HAP-1 (cell line): ENCODE results near the gene EDEM1.
"Not testable (repeated sequence)": the region's sequence is repeated elsewhere in the genome, so short reads cannot be mapped to it uniquely, and the experiment has no call there.

Source experiments
- DNase-seq, 2 experiments: peaks; one replicate each; pipeline ENCODE4 v3.0.0-alpha.2; 2016 to 2020; ENCODE audit warnings: low spot score in 2 of 2
- H3K27me3 ChIP-seq: fragments of 250-450 bp; sonication (Bioruptor Pico); 2 replicates; pipeline ENCODE4 v1.5.1; 2020; ENCODE audit warnings: low read depth, mild to moderate bottlenecking, moderate library complexity
- H3K36me3 ChIP-seq: fragments of 250-450 bp; sonication (Bioruptor Pico); replicated peaks from 2 replicates; pipeline ENCODE4 v1.5.1; 2020; ENCODE audit warnings: mild to moderate bottlenecking
- H3K4me1 ChIP-seq: fragments of 250-450 bp; sonication (Bioruptor Pico); 2 replicates; pipeline ENCODE4 v1.5.1; 2020; ENCODE audit warnings: mild to moderate bottlenecking
- H3K4me3 ChIP-seq: fragments of 250-450 bp; sonication (Bioruptor Pico); 2 replicates; pipeline ENCODE4 v1.5.1; 2020; ENCODE audit warnings: mild to moderate bottlenecking, moderate library complexity
- H3K9me3 ChIP-seq: fragments of 250-450 bp; sonication (Bioruptor Pico); 2 replicates; pipeline ENCODE4 v1.5.1; 2020; ENCODE audit warnings: mild to moderate bottlenecking, moderate library complexity
- in situ Hi-C: fragments of 300-500 bp; cut with MboI; formaldehyde crosslinking; loops from 3 replicates; pipeline ENCODE4 v1.14.3; 2020; ENCODE audit warnings: low sequenced_read_pairs, inconsistent platforms, mixed read lengths

EDEM1 gene

DNA sequence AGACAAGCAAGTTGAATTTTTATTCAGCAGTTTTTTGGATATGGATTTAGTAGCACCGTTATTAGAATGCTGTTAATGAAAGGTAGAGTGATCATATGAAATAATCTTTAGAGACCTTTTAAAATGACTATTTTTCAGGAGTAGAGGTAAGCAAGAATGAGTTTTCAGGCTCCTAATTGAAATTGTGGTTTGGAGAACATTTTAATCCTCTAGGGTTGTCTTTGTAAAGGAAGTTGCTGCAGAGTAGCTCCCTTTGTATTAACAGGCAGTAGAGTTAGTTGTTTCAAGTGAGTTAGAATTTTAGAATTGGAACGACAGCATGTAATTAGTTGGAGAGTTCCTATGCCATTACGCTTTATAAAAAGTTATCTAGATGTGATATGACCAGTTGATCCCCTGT lies 27.2 kb upstream of the EDEM1 start:
- Histone ChIP-seq H3K4me3 (no peak overlapping the region), H3K4me1 (peaks cover 30% of the 10 kb centered on the region), H3K9me3 (no peaks in the 10 kb centered on the region), H3K27me3 (no peaks in the 10 kb centered on the region), H3K36me3 (no peaks in the 10 kb centered on the region)
- DNase-seq, result peak in 1 of 2 experiments; percentile 73
- in situ Hi-C loops, result no loop called here

DNA sequence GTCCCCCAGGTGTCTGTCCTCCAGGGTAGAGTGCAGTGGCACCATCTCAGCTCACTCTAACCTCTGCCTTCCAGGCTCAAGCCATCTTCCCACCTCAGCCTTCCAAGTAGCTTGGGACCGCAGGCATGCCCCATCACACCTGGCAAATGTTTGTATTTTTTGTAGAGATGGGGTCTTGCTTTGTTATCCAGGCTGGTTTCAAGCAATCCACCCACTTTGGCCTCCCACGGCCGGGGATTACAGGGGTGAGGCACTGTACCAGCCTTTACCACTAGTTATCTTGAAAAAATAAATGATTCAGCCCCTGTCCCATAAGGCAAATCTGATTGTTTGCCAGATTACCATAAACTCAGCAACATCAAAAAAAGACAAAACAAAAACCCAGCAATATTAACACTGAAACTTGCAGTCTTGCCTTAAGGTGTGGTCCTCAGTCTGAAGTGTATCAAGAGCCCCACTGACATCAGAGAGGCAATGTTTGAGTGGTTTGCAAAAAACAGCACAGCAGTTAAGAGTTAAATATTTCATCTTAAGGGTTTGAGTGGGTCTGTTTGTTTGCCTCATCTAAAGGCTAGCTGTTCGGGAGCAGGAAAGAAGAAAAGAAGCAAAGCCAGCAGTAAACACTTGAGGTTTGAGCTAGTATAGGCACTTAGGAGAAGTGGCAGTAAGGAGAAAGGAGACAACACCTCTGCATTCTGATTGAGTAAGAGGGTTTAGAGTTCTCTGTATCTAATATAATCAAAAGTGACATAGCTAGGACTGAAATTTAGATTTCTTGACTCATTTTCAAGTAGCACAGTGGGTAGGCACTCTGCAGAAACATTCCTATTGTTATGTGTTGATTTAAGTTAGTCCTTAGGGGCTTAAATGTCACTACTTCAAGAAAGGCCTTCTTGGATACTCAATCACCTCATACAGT lies 26.3 kb upstream of the EDEM1 start:
- H3K27me3 ChIP-seq, result no peaks in the 10 kb centered on the region
- H3K4me3 ChIP-seq, result no peak overlapping the region
- H3K9me3 ChIP-seq, result no peaks in the 10 kb centered on the region
- peak; percentile 23 to 66 for DNase-seq
- peaks cover 37% of the 10 kb centered on the region for H3K4me1 ChIP-seq
- H3K36me3 ChIP-seq, result no peaks in the 10 kb centered on the region
- in situ Hi-C loops, result no loop called here

DNA sequence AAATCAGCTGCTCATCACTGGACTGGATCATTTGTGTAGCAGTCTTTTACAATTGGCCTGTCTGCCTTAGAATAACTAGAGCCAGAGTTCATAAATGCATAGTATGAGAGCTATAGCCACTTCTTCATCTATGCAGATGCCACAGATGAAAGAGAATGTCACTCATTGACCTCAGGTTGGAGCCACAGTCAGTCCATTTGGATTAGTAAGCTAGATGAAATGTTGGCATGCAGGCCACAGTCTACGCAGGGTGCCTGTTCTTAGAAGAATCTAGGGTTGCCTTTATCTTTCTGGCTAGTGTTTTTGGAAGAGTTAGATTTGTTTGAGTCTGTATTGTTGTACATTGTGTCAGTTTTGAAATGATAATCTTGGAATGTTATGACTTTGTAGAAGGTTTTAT lies 25.4 kb upstream of the EDEM1 start:
- Histone ChIP-seq H3K9me3 (no peaks in the 10 kb centered on the region), H3K27me3 (no peaks in the 10 kb centered on the region), H3K36me3 (no peaks in the 10 kb centered on the region), H3K4me3 (no peak overlapping the region), H3K4me1 (peaks cover 45% of the 10 kb centered on the region)
- DNase-seq, result no peak
- in situ Hi-C loops, result no loop called here

DNA sequence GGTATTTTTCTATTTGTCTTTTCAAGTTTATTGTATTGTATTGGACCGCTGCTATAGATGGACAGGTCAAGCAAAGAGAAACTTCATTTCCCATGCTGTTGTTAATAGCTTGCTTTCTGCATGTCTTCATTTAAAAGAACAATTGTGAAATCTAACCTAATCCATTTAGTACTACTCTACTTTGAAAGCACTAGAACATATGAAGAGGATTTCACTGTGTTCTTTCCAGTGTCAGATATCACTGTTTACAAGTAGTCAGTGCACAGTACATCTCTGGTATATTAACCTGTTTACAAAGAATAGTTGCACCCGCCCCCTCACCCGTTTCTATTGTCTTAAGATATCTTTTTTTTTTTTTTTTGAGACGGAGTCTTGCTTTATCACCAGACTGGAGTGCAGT lies 21.8 kb upstream of the EDEM1 start:
- no peaks in the 10 kb centered on the region for H3K36me3 ChIP-seq
- H3K27me3 ChIP-seq, result no peaks in the 10 kb centered on the region
- in situ Hi-C loops, result no loop called here
- no peaks in the 10 kb centered on the region for H3K9me3 ChIP-seq
- peak in 1 of 2 experiments; percentile 34 for DNase-seq
- H3K4me1 ChIP-seq, result peaks cover 34% of the 10 kb centered on the region
- no peak overlapping the region for H3K4me3 ChIP-seq

DNA sequence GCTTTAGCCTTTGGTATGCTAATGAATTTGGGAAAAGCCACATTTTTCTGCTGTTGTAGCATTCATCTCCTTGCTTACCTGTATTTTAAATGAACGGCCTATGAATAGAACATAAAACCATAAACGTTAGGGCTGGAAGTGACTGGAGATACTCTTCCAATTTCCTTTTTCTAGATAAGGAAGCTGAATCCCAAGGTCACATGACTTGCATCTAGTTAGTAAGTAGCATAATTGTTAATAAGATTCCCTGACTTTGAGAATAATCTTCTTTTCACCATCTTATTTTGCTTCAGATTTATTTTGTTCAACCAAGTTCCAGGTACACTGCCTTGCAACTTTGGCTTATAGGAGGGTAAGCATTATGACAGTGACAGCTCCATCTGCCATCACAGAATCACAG lies 20.7 kb upstream of the EDEM1 start:
- H3K27me3 ChIP-seq, result no peaks in the 10 kb centered on the region
- no peaks in the 10 kb centered on the region for H3K9me3 ChIP-seq
- H3K4me3 ChIP-seq, result no peak overlapping the region
- H3K36me3 ChIP-seq, result no peaks in the 10 kb centered on the region; the same call in 1 of the 2 replicates
- no peak for DNase-seq
- peaks cover 24% of the 10 kb centered on the region for H3K4me1 ChIP-seq
- in situ Hi-C loops, result no loop called here

DNA sequence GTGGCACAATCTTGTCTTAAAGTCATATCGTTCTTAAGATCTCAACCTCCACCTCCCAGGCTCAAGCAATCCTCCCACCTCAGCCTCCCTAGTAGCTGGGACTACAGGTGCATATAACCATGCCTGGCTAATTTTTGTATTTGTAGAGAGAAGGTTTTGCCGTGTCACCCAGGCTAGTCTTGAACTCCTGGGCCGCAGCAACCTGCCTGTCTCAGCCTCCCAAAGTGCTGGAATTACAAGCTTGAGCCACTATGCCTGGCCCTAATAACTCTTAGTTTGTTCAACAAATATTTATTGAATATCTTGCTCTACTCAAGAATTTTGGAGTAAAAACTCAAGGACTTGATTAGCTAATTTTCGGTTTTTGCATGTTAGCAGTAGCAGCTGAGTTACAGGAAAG lies 19.4 kb upstream of the EDEM1 start:
- no peak overlapping the region for H3K4me3 ChIP-seq
- no peaks in the 10 kb centered on the region for H3K27me3 ChIP-seq
- in situ Hi-C loops, result no loop called here
- peaks cover 7% of the 10 kb centered on the region for H3K36me3 ChIP-seq
- no peaks in the 10 kb centered on the region for H3K9me3 ChIP-seq
- no peak for DNase-seq
- H3K4me1 ChIP-seq, result peaks cover 20% of the 10 kb centered on the region

DNA sequence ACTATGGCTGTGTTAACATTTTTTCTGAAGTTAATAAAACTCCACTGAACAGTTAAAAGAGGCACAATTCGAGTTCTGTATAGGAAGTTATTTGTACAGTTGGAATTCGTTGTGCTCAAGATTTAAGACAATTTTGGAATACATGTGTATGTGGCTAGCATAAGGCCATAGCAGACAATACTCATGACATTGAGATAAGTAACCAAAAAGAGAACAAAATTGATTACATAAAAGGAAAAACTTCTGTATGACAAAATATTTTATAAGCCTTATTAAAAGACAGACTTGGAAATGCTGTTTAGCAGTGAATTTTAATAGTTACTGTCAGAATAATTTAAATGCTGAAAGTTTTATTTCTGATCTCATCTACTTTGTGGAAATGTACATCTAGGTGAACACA lies 17.7 kb upstream of the EDEM1 start:
- DNase-seq, result no peak
- in situ Hi-C loops, result no loop called here
- H3K36me3 ChIP-seq, result peaks cover 17% of the 10 kb centered on the region
- H3K4me1 ChIP-seq, result peaks cover 20% of the 10 kb centered on the region
- H3K9me3 ChIP-seq, result no peaks in the 10 kb centered on the region
- no peak overlapping the region for H3K4me3 ChIP-seq
- H3K27me3 ChIP-seq, result no peaks in the 10 kb centered on the region

DNA sequence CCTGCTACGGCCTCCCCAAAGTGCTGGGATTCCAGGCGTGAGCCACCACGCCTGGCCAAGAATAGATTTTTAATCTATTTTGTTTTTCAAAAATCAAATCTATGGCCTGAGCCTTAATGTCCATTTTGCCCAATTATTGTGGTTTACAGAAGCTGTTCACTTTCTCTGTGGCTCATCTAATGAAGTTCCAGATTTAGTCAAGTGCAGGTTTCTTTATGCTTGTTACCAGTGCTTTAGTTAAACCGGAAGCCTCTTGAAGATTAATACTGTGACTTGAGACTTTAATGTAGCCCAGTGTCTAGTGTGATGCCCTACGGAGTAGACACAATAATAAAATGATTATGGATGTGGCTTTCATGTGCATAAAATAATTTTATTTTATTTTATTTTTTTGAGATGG lies 16.5 kb upstream of the EDEM1 start:
- DNase-seq, result no peak
- no peak overlapping the region for H3K4me3 ChIP-seq
- no peaks in the 10 kb centered on the region for H3K27me3 ChIP-seq
- H3K4me1 ChIP-seq, result peaks cover 8% of the 10 kb centered on the region
- peaks cover 23% of the 10 kb centered on the region for H3K36me3 ChIP-seq
- no peaks in the 10 kb centered on the region for H3K9me3 ChIP-seq
- in situ Hi-C loops, result no loop called here

DNA sequence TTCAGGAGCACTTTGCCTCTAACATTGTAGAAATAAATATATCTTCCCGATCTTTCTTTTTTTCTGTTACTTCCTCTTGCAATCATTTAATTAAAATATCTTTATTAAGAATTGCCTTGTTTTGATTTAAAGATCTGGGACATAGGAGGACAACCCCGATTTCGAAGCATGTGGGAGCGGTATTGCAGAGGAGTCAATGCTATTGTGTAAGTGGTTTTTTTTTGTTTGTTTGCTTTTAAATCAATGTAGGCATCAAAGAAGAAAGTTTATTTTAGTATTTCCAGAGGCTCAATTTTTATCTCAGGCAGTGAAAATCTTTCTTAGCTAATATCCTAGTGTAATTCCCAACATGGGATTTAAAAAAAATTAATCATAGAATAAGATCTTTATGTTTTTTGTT lies 15.5 kb upstream of the EDEM1 start:
- peaks cover 28% of the 10 kb centered on the region for H3K36me3 ChIP-seq
- H3K4me1 ChIP-seq, result peaks cover under 1% of the 10 kb centered on the region
- no peaks in the 10 kb centered on the region for H3K27me3 ChIP-seq
- no peaks in the 10 kb centered on the region for H3K9me3 ChIP-seq
- no peak for DNase-seq
- H3K4me3 ChIP-seq, result no peak overlapping the region
- in situ Hi-C loops, result no loop called here

DNA sequence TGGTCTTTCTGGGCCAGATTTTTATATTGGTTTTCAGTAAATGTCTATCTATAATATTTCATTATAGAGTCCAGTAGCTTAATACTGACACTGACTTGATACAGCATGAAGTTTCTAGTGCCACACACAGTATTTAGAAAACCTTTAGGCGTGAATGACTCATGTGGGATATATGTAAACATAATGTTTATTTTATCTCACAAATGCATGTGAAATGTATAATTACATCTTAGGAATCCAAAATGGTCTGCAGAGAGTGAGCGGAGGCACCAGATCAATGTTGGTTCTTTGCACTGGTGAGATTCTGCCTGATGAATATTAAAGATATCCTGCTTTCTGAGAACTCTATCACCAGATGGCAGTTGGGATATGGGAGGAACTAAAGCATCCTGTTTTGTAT lies 8.5 kb upstream of the EDEM1 start:
- DNase-seq, in situ Hi-C loops, H3K9me3 ChIP-seq, H3K4me1 ChIP-seq, H3K4me3 ChIP-seq, H3K27me3 ChIP-seq: not testable (repeated sequence)
- peaks cover 56% of the 10 kb centered on the region for H3K36me3 ChIP-seq

DNA sequence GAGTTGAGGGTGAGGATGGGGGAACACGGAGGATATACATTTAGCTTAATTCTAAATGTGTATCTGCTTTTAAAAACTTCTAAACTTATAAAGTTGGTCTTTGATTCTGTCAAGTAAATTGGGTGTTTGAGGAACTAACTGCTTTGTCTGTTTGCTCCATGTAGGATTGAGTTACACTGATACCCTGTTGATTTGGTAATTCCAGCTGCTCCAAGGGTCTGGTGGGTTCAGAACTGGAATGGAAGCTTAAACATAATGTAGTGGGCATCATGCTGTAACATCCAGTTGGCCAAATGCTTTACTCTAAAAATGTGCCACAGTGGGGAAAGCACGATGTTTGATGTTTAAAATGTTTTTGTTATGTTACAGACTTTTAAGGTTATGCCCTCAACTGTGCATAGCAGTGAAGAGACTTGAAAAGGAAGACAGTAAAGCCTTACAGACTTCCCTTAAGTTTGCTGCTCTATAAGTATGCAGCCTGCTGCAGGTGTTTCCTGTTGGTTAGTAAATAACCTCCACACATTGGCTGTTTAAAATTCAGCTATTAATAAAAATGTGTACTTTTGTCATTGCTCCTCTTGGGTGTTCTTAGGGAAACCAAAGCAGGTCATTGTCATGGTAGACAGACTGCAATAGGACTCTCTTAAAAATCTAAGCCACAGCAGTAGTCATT lies 5.9 kb upstream of the EDEM1 start:
- in situ Hi-C loops, result no loop called here
- Histone ChIP-seq H3K4me1 (no peaks in the 10 kb centered on the region; the same call in 1 of the 2 replicates), H3K4me3 (no peak overlapping the region), H3K36me3 (peaks cover 46% of the 10 kb centered on the region), H3K9me3 (no peaks in the 10 kb centered on the region), H3K27me3 (no peaks in the 10 kb centered on the region)
- DNase-seq, result no peak

DNA sequence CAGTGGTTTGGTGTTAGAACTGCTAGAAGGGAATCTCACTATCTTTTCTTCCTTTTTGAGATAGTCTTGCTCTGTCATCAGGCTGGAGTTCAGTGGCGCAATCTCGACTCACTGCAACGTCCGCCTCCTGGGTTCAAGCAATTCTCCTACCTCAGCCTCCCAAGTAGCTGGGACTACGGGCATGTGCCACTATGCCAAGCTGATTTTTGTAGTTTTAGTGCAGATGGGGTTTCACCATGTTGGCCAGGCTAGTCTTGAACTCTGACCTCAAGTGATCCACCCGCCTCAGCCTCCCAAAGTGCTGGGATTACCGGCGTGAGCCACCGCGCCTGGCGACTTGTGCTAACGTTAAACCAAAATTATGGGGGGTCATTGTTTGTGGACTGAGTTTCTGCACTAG lies 3.8 kb upstream of the EDEM1 start:
- DNase-seq, in situ Hi-C loops: not testable (repeated sequence)

DNA sequence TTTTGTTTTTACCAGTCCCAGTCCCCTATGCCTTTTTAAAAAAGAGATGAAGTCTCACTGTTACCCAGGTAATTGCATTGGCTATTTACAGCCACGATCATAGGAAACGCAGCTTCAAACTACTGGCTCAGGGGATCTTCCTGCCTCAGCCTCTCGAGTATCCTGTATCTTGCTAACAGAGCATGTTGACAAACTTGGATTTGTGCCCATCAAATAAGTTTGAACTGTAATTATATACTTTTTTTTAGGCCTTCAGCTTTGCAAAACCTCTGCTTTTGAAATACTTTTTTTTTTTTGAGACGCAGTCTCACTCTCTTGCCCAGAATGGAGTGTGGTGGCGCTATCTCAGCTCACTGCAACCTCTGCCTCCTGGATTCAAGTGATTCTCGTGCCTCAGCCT lies 3.0 kb upstream of the EDEM1 start:
- Histone ChIP-seq H3K27me3 (no peaks in the 10 kb centered on the region), H3K9me3 (no peaks in the 10 kb centered on the region), H3K4me1 (peaks cover 2% of the 10 kb centered on the region), H3K36me3 (peaks cover 26% of the 10 kb centered on the region), H3K4me3 (no peak overlapping the region)
- in situ Hi-C loops, result no loop called here
- DNase-seq, result no peak

More for the DNA sequence above, 3.8 kb upstream of the EDEM1 start:
- not testable (repeated sequence) for H3K9me3 ChIP-seq, H3K27me3 ChIP-seq, H3K4me3 ChIP-seq, H3K4me1 ChIP-seq
- peaks cover 34% of the 10 kb centered on the region for H3K36me3 ChIP-seq

DNA sequence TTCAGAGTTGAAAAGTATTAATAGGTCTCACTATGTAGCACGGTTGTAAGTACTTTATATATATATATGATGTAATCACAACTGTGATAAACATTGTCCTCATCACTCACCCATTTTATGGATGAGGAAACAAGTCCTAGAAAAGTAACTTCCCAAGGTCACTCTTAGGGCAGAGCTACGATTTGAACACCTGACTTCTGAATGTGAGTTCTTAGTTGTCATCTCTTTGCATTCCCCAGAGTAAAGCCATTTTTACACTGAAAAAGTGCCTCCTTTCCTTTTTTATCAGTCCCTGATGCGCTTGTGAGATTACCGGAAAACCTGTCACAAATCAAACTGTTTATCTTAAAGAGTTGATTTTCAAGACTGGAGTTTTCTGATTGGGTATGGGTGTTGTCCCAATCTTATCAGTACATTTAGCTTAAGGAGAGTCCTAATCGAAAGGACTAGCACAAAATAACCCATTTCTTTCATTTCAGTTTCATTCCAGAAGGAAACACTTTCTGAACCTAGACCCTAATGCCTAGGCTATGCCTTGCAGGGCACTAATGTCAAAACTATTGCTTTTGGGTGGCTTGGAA lies 2.3 kb upstream of the EDEM1 start:
- no peak for DNase-seq
- no peaks in the 10 kb centered on the region for H3K27me3 ChIP-seq
- in situ Hi-C loops, result no loop called here
- H3K4me1 ChIP-seq, result peaks cover 5% of the 10 kb centered on the region
- H3K36me3 ChIP-seq, result peaks cover 20% of the 10 kb centered on the region
- no peaks in the 10 kb centered on the region for H3K9me3 ChIP-seq
- H3K4me3 ChIP-seq, result no peak overlapping the region
